Tibial nerve (tissue), 4 donors: ENCODE measurements around the gene ELMO3. TPM values are rescaled to one million over a fixed set of nuclear protein-coding genes. Genes with fewer than 3 reads are reported as not detected.

Experiments used
- DNase-seq, 2 donors: peaks; one replicate each; pipeline ENCODE4 v3.0.0-alpha.2; 2019; ENCODE audit warnings: low spot score in 2 of 2
- H3K27ac ChIP-seq, 4 donors: fragments of 200-600 bp; sonication (generic) in 3 of 4; one replicate each; pipeline ENCODE4 v1.5.1; 2017 to 2019; ENCODE audit warnings: mild to moderate bottlenecking in 1 of 4
- H3K27me3 ChIP-seq, 2 donors: fragments of 200-600 bp; sonication (generic) in 1 of 2; one replicate each; pipeline versions ENCODE4 v1.5.1 to v1.6.0; 2017 to 2019
- H3K36me3 ChIP-seq, 3 donors: fragments of 200-600 bp; sonication (generic); one replicate each; pipeline ENCODE4 v1.5.1; 2018 to 2019
- H3K4me1 ChIP-seq, 4 donors: fragments of 200-600 bp; sonication (generic) in 3 of 4; one replicate each; pipeline ENCODE4 v1.5.1; 2017 to 2019
- H3K4me3 ChIP-seq, 4 donors: fragments of 200-600 bp; sonication (generic) in 3 of 4; one replicate each; pipeline ENCODE4 v1.5.1; 2017 to 2019; ENCODE audit warnings: mild to moderate bottlenecking in 1 of 4, moderate library complexity in 1 of 4
- H3K9me3 ChIP-seq, 4 donors: fragments of 200-600 bp; sonication (generic) in 3 of 4; one replicate each; pipeline ENCODE4 v1.5.1; 2017 to 2019
- EP300 ChIP-seq, 2 donors: sonication (generic); formaldehyde crosslinking; IDR thresholded peaks; one replicate each; pipeline ENCODE4 v1.6.1; 2017; ENCODE audit warnings: antibody characterized with exemption in 2 of 2, mild to moderate bottlenecking in 1 of 2
- POLR2A ChIP-seq, 2 donors: fragments of 450-650 bp; IDR thresholded peaks; one replicate each; pipeline ENCODE4 v1.6.1; 2017; ENCODE audit warnings: antibody characterized with exemption in 2 of 2, mild to moderate bottlenecking in 2 of 2, moderate library complexity in 2 of 2
- WGBS, 2 donors: methylation state at CpG; one replicate each; pipeline ENCODE4 v1.1.5; 2018; 5-methylcytosine and 5-hydroxymethylcytosine counted together
- total RNA-seq, 4 donors: library from RNA; depleted of rRNA; stranded (reverse); fragments of >200 nt; gene quantifications; one replicate each; pipeline ENCODE4 v1.1.0, GENCODE V29; 2016
- TF ChIP-seq, protein P1 (sequence below), 5 experiments: fragments of 200-600 bp in 3 of 5; fragments of 450-650 bp in 2 of 5; sonication (generic) in 3 of 5; IDR thresholded peaks; one replicate each; pipeline ENCODE4 v1.5.1; 2016 to 2019; ENCODE audit warnings: antibody characterized with exemption in 5 of 5, mild to moderate bottlenecking in 3 of 5, moderate library complexity in 2 of 5

The ELMO3 gene
- total RNA-seq, 4 donors from 2014 or later = 2.4 to 14.4 (median 4.4) TPM

GRCh38 chr16:67165121-67166078, 33.5 kb upstream of the ELMO3 start:
- peak overlapping the region in 3 of 4 donors; percentile 24 to 49 (median 26) for H3K4me3 ChIP-seq
- peak overlapping the region; percentile 19 to 78 (median 64) for H3K27ac ChIP-seq
- WGBS, 2 donors = 23 to 34% methylated on average over 53 to 57 of the region's 85 CpGs
- H3K4me1 ChIP-seq = peaks cover 0 to 78% (median 48%) of the 10 kb centered on the region in 4 donors
- no peak for DNase-seq
- H3K27me3 ChIP-seq = peaks cover 0 to 68% of the 10 kb centered on the region in 2 donors
- no peaks in the 10 kb centered on the region for H3K36me3 ChIP-seq
- H3K9me3 ChIP-seq = no peaks in the 10 kb centered on the region
- TF ChIP-seq, protein P1, sequence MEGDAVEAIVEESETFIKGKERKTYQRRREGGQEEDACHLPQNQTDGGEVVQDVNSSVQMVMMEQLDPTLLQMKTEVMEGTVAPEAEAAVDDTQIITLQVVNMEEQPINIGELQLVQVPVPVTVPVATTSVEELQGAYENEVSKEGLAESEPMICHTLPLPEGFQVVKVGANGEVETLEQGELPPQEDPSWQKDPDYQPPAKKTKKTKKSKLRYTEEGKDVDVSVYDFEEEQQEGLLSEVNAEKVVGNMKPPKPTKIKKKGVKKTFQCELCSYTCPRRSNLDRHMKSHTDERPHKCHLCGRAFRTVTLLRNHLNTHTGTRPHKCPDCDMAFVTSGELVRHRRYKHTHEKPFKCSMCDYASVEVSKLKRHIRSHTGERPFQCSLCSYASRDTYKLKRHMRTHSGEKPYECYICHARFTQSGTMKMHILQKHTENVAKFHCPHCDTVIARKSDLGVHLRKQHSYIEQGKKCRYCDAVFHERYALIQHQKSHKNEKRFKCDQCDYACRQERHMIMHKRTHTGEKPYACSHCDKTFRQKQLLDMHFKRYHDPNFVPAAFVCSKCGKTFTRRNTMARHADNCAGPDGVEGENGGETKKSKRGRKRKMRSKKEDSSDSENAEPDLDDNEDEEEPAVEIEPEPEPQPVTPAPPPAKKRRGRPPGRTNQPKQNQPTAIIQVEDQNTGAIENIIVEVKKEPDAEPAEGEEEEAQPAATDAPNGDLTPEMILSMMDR (IDR thresholded peaks at IDR 0.05) = no peak
- TF ChIP-seq EP300 (IDR thresholded peaks at IDR 0.05) (no peak), POLR2A (IDR thresholded peaks at IDR 0.05) (no peak)

DNA sequence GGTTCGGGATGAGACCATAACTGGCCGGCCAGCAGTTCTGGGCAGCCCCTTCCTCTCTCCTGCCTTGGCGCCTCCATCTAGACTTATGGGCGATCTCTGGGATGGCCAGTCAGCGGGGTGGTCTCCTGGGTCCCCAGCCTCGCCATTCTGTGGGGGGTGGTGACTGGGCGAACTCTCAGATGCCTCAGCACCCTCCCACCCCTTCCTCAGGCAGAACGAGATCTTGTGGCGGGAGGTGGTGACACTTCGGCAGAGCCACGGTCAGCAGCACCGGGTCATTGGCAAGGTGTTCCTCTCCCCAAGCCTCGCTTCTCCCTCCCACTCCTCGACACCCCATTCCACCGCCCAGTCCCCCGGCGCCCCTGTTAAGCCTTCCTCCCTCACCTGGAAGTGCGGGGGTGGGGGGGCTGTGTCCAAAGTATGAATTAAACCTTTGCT, 32.8 kb upstream of the ELMO3 start:
- DNase-seq = no peak
- Histone ChIP-seq H3K36me3 (no peaks in the 10 kb centered on the region), H3K9me3 (no peaks in the 10 kb centered on the region), H3K4me3 (no peak overlapping the region), H3K4me1 (peaks cover 0 to 78% (median 51%) of the 10 kb centered on the region in 4 donors), H3K27me3 (peaks cover 0 to 66% of the 10 kb centered on the region in 2 donors), H3K27ac (peak overlapping the region in 1 of 4 donors; percentile 8)
- WGBS, 2 donors = 32 to 41% methylated on average over 16 to 17 of the region's 18 CpGs
- TF ChIP-seq, protein P1 (IDR thresholded peaks at IDR 0.05) = no peak
- TF ChIP-seq EP300 (IDR thresholded peaks at IDR 0.05) = no peak
- no peak for TF ChIP-seq POLR2A (IDR thresholded peaks at IDR 0.05)

GRCh38 chr16:67166598-67167168, 32.2 kb upstream of the ELMO3 start:
- H3K4me3 ChIP-seq = no peak overlapping the region
- no peaks in the 10 kb centered on the region for H3K9me3 ChIP-seq
- peak overlapping the region in 1 of 4 donors; percentile 26 for H3K27ac ChIP-seq
- no peak for DNase-seq
- H3K36me3 ChIP-seq = no peaks in the 10 kb centered on the region
- H3K4me1 ChIP-seq = peaks cover 0 to 77% (median 50%) of the 10 kb centered on the region in 4 donors
- TF ChIP-seq EP300 (IDR thresholded peaks at IDR 0.05) = no peak
- no peak for TF ChIP-seq POLR2A (IDR thresholded peaks at IDR 0.05)
- TF ChIP-seq, protein P1 (IDR thresholded peaks at IDR 0.05) = no peak
- H3K27me3 ChIP-seq = peaks cover 0 to 60% of the 10 kb centered on the region in 2 donors
- 55 to 75% methylated on average over 5 of the region's 5 CpGs for WGBS, 2 donors

DNA sequence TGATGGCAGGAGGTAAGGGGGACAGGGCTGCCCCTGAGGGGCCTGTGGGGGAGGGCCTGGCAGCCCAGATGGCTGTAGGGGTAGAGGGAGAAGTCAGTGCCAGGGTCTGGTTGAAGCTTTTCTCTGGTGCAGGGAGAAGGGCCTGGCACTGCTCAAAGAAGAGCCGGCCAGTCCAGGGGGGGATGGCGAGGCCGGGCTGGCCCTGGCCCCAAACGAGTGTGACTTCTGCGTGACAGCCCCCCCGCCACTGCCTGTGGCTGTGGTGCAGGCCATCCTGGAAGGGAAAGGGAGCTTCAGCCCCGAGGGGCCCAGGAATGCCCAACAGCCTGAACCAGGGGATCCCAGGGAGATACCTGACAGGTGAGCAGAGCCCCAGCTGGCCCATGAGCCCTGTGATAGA, 31.3 kb upstream of the ELMO3 start:
- Histone ChIP-seq H3K4me3 (no peak overlapping the region), H3K9me3 (no peaks in the 10 kb centered on the region), H3K36me3 (no peaks in the 10 kb centered on the region), H3K27ac (no peak overlapping the region), H3K27me3 (peaks cover 0 to 51% of the 10 kb centered on the region in 2 donors), H3K4me1 (peaks cover 0 to 68% (median 47%) of the 10 kb centered on the region in 4 donors)
- DNase-seq = no peak
- TF ChIP-seq POLR2A (IDR thresholded peaks at IDR 0.05) (no peak), EP300 (IDR thresholded peaks at IDR 0.05) (no peak)
- TF ChIP-seq, protein P1 (IDR thresholded peaks at IDR 0.05) = no peak
- 70 to 84% methylated on average over 6 of the region's 7 CpGs for WGBS, 2 donors
